Liver (tissue), 9 donors: ENCODE results near the gene RAPH1. TPM values are rescaled to one million over a fixed set of nuclear protein-coding genes. Genes with fewer than 3 reads are reported as not detected.

Experiments
- DNase-seq: peaks from one replicate; pipeline ENCODE4 v3.0.0-alpha.2; 2017; ENCODE audit warnings: low spot score
- H3K27ac ChIP-seq, 2 donors: one replicate each; pipeline ENCODE4 v1.7.0; 2013; ENCODE audit warnings: inconsistent platforms in 2 of 2, low read length in 2 of 2, control low read depth in 1 of 2, low read depth in 1 of 2, mild to moderate bottlenecking in 1 of 2
- H3K27me3 ChIP-seq, 4 donors: one replicate each; pipeline versions ENCODE4 v1.6.1 to v1.7.0; 2013; ENCODE audit warnings: low read length in 3 of 4, inconsistent platforms in 1 of 4, mild to moderate bottlenecking in 1 of 4, moderate library complexity in 1 of 4; ENCODE audit not compliant: control insufficient read depth in 4 of 4, insufficient read depth in 4 of 4
- H3K36me3 ChIP-seq, 4 donors: one replicate each; pipeline versions ENCODE4 v1.6.1 to v1.7.0; 2013; ENCODE audit warnings: low read length in 3 of 4, mild to moderate bottlenecking in 3 of 4, low read depth in 1 of 4, moderate library complexity in 1 of 4; ENCODE audit not compliant: control insufficient read depth in 4 of 4, insufficient read depth in 3 of 4
- H3K4me1 ChIP-seq, 4 donors: one replicate each; pipeline versions ENCODE4 v1.6.1 to v1.7.0; 2013; ENCODE audit warnings: low read length in 3 of 4, mild to moderate bottlenecking in 3 of 4, moderate library complexity in 1 of 4; ENCODE audit not compliant: control insufficient read depth in 4 of 4, insufficient read depth in 4 of 4
- H3K4me3 ChIP-seq, 3 donors: one replicate each; pipeline versions ENCODE4 v1.6.1 to v1.7.0; 2013; ENCODE audit warnings: low read length in 3 of 3, control low read depth in 1 of 3, low read depth in 1 of 3, mild to moderate bottlenecking in 1 of 3
- H3K9ac ChIP-seq, 2 donors: one replicate each; pipeline ENCODE4 v1.7.0; 2013; ENCODE audit warnings: low read length in 2 of 2, mild to moderate bottlenecking in 2 of 2, moderate library complexity in 2 of 2, control low read depth in 1 of 2, low read depth in 1 of 2
- H3K9me3 ChIP-seq, 4 donors: one replicate each; pipeline versions ENCODE4 v1.6.1 to v1.7.0; 2013; ENCODE audit warnings: low read length in 3 of 4; ENCODE audit not compliant: control insufficient read depth in 4 of 4
- EGR1 ChIP-seq, 2 donors: IDR thresholded peaks; 2 replicates each; pipeline ENCODE4 v1.6.1; 2016 to 2018; ENCODE audit warnings: antibody characterized with exemption in 2 of 2, low read depth in 2 of 2
- FOXA1 ChIP-seq: IDR thresholded peaks from 2 replicates; pipeline ENCODE4 v1.6.1; 2016; ENCODE audit warnings: antibody characterized with exemption
- FOXA2 ChIP-seq: IDR thresholded peaks from 2 replicates; pipeline ENCODE4 v1.6.1; 2016; ENCODE audit warnings: antibody characterized with exemption
- GABPA ChIP-seq, 2 donors: IDR thresholded peaks in 1 of 2; conservative IDR thresholded peaks in 1 of 2; 2 replicates each; pipeline ENCODE4 v1.6.1; 2016; ENCODE audit warnings: antibody characterized with exemption in 2 of 2, mild to moderate bottlenecking in 1 of 2, moderate library complexity in 1 of 2
- HNF4G ChIP-seq: IDR thresholded peaks from 2 replicates; pipeline ENCODE4 v1.6.1; 2016; ENCODE audit warnings: antibody characterized with exemption
- NR2F2 ChIP-seq: IDR thresholded peaks from 2 replicates; pipeline ENCODE4 v1.6.1; 2016; ENCODE audit warnings: antibody characterized with exemption
- RAD21 ChIP-seq, 2 donors: IDR thresholded peaks; 2 replicates each; pipeline ENCODE4 v1.6.1; 2016; ENCODE audit warnings: antibody characterized with exemption in 2 of 2, mild to moderate bottlenecking in 2 of 2
- RXRA ChIP-seq, 2 donors: IDR thresholded peaks; 2 replicates each; pipeline ENCODE4 v1.6.1; 2017 to 2018; ENCODE audit warnings: antibody characterized with exemption in 2 of 2, mild to moderate bottlenecking in 1 of 2
- SP1 ChIP-seq: IDR thresholded peaks from 2 replicates; pipeline ENCODE4 v1.6.1; 2018; ENCODE audit warnings: antibody characterized with exemption, mild to moderate bottlenecking
- TAF1 ChIP-seq: conservative IDR thresholded peaks from 2 replicates; pipeline ENCODE4 v1.6.1; 2016; ENCODE audit warnings: antibody characterized with exemption, mild to moderate bottlenecking
- YY1 ChIP-seq: IDR thresholded peaks from 2 replicates; pipeline ENCODE4 v1.6.1; 2016; ENCODE audit warnings: antibody characterized with exemption, mild to moderate bottlenecking
- WGBS: extraction: QIAGEN DNeasy Blood & Tissue Kit; methylation state at CpG from one replicate; pipeline ENCODE4 v1.1.7; 2013; 5-methylcytosine and 5-hydroxymethylcytosine counted together
- polyA plus RNA-seq, 2 donors: library from polyadenylated mRNA; stranded (reverse) in 1 of 2; unstranded in 1 of 2; fragments of 200-250 nt in 1 of 2; fragments of >200 nt in 1 of 2; fragmentation: Nextera tagmentation in 1 of 2; extraction: Ambion mirVana in 1 of 2; gene quantifications; one replicate each; pipeline versions ENCODE4 v1.2.1 to v1.2.3, GENCODE V29; 2013 to 2015
- total RNA-seq, 2 donors: library from RNA; depleted of rRNA; stranded (reverse); fragments of >200 nt; gene quantifications; one replicate each; pipeline ENCODE4 v1.2.3, GENCODE V29; 2014
- TF ChIP-seq, protein P1 (sequence below): IDR thresholded peaks from 2 replicates; pipeline ENCODE4 v1.6.1; 2016; ENCODE audit warnings: antibody characterized with exemption
- TF ChIP-seq, protein P2 (sequence below): IDR thresholded peaks from 2 replicates; pipeline ENCODE4 v1.6.1; 2016; ENCODE audit warnings: antibody characterized with exemption
- TF ChIP-seq, protein P3 (sequence below): IDR thresholded peaks from 2 replicates; pipeline ENCODE4 v1.6.1; 2016; ENCODE audit warnings: antibody characterized with exemption, mild to moderate bottlenecking
- TF ChIP-seq, protein P4 (sequence below): IDR thresholded peaks from 2 replicates; pipeline ENCODE4 v1.6.1; 2016; ENCODE audit warnings: antibody characterized with exemption
- donor health status: healthy.
- donor health status: healthy.
- donor health status: healthy.
- donor health status: healthy.
- donor health status: healthy.

The RAPH1 gene
- total and polyA plus RNA-seq, 4 donors: 7.0 to 83.1 (median 19.4) TPM

DNA sequence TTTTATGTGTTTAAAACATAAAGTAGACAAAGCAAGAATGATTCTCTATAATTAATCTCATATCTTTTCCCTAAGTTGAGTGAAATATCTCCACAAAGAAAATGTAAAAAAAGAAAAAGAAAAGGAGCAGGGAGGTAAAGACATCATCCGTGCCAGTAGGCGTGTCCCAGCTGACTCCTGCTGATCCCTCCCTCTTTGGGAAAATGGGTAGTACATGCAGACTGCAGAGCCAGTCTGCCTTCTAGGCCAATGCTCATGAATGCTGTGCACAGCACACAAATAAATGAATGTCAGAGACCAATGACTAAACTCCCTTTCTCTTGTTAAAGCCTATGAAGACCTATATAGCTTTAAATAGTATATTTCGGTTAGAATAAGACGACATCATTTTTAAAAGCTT, 64.7 kb downstream of the RAPH1 start:
- WGBS: 74% methylated on average over 4 of the region's 4 CpGs

DNA sequence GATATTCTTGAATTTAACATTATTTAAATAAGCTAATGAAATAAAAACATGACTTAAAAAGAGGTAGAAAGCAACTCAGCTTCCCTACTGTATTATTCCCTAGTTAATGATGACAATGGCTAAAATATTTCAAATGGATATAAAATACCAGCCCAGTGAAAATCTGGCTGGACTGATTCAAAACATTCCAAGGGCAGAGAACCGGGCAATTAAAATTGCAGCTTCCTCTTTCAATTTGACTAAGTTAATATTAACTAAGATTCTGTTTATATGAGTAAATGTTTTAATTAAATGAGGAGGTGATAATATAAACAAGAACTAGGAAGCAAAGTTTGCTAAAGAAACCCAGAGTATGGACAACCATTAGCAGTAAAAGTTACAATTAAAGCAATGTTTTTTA, 65.6 kb downstream of the RAPH1 start:
- Histone ChIP-seq H3K27ac (no peak overlapping the region), H3K36me3 (peaks cover 0 to 19% (median 8%) of the 10 kb centered on the region in 4 donors)

More for the DNA sequence above, 64.7 kb downstream of the RAPH1 start:
- Histone ChIP-seq H3K4me3 (no peak overlapping the region), H3K9ac (no peak overlapping the region), H3K27ac (no peak overlapping the region), H3K27me3 (no peaks in the 10 kb centered on the region), H3K9me3 (no peaks in the 10 kb centered on the region), H3K36me3 (peaks cover 0 to 12% (median 8%) of the 10 kb centered on the region in 4 donors), H3K4me1 (peaks cover 0 to 7% (median 4%) of the 10 kb centered on the region in 4 donors)
- peak in 1 of 2 donors; percentile 17 for TF ChIP-seq RAD21 (IDR thresholded peaks at IDR 0.05)
- TF ChIP-seq, protein P1, sequence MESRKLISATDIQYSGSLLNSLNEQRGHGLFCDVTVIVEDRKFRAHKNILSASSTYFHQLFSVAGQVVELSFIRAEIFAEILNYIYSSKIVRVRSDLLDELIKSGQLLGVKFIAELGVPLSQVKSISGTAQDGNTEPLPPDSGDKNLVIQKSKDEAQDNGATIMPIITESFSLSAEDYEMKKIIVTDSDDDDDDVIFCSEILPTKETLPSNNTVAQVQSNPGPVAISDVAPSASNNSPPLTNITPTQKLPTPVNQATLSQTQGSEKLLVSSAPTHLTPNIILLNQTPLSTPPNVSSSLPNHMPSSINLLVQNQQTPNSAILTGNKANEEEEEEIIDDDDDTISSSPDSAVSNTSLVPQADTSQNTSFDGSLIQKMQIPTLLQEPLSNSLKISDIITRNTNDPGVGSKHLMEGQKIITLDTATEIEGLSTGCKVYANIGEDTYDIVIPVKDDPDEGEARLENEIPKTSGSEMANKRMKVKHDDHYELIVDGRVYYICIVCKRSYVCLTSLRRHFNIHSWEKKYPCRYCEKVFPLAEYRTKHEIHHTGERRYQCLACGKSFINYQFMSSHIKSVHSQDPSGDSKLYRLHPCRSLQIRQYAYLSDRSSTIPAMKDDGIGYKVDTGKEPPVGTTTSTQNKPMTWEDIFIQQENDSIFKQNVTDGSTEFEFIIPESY: no peak
- no peak for DNase-seq

DNA sequence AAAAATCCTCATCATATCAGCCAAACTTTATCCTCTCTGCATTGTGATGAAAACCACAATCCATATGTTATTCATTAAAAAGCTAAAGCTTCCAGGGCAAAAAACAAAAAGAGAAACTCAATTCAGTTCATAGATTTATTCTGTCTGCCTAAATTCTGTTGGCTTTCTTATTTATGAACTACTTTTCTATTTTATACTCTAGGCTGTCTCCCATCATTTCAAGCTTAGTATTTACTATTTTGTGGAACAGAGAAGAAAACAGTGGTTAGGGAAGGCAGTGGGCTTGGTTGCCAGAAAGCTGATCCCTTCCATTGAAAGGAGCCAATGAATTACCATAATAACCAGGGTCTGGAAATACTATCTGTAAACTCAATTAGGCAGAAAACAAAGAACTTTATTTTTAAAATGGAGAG, 71.8 kb downstream of the RAPH1 start:
- Histone ChIP-seq H3K4me3 (no peak overlapping the region), H3K9ac (no peak overlapping the region), H3K27ac (no peak overlapping the region), H3K36me3 (peaks cover 6 to 32% (median 19%) of the 10 kb centered on the region in 4 donors), H3K27me3 (no peaks in the 10 kb centered on the region), H3K9me3 (no peaks in the 10 kb centered on the region), H3K4me1 (peaks cover 0 to 3% (median 0%) of the 10 kb centered on the region in 4 donors)
- no peak for DNase-seq
- TF ChIP-seq RAD21 (IDR thresholded peaks at IDR 0.05) (no peak), GABPA (IDR thresholded peaks at IDR 0.05 in 1 of 2, conservative IDR thresholded peaks at IDR 0.05 in 1 of 2) (no peak), TAF1 (no peak), SP1 (no peak), RXRA (IDR thresholded peaks at IDR 0.05) (no peak), EGR1 (IDR thresholded peaks at IDR 0.05; ENCODE audit: low read depth in 2 of 2) (no peak), FOXA1 (no peak), HNF4G (no peak), NR2F2 (no peak), FOXA2 (no peak)
- TF ChIP-seq, protein P2, sequence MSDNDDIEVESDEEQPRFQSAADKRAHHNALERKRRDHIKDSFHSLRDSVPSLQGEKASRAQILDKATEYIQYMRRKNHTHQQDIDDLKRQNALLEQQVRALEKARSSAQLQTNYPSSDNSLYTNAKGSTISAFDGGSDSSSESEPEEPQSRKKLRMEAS: no peak
- TF ChIP-seq, protein P3, sequence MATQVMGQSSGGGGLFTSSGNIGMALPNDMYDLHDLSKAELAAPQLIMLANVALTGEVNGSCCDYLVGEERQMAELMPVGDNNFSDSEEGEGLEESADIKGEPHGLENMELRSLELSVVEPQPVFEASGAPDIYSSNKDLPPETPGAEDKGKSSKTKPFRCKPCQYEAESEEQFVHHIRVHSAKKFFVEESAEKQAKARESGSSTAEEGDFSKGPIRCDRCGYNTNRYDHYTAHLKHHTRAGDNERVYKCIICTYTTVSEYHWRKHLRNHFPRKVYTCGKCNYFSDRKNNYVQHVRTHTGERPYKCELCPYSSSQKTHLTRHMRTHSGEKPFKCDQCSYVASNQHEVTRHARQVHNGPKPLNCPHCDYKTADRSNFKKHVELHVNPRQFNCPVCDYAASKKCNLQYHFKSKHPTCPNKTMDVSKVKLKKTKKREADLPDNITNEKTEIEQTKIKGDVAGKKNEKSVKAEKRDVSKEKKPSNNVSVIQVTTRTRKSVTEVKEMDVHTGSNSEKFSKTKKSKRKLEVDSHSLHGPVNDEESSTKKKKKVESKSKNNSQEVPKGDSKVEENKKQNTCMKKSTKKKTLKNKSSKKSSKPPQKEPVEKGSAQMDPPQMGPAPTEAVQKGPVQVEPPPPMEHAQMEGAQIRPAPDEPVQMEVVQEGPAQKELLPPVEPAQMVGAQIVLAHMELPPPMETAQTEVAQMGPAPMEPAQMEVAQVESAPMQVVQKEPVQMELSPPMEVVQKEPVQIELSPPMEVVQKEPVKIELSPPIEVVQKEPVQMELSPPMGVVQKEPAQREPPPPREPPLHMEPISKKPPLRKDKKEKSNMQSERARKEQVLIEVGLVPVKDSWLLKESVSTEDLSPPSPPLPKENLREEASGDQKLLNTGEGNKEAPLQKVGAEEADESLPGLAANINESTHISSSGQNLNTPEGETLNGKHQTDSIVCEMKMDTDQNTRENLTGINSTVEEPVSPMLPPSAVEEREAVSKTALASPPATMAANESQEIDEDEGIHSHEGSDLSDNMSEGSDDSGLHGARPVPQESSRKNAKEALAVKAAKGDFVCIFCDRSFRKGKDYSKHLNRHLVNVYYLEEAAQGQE: no peak
- TF ChIP-seq, protein P4, sequence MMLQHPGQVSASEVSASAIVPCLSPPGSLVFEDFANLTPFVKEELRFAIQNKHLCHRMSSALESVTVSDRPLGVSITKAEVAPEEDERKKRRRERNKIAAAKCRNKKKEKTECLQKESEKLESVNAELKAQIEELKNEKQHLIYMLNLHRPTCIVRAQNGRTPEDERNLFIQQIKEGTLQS: no peak

More for the DNA sequence above, 65.6 kb downstream of the RAPH1 start:
- DNase-seq: no peak
- H3K4me3 ChIP-seq: no peak overlapping the region
- no peaks in the 10 kb centered on the region for H3K9me3 ChIP-seq
- H3K9ac ChIP-seq: no peak overlapping the region
- peaks cover 0 to 10% (median 4%) of the 10 kb centered on the region in 4 donors for H3K4me1 ChIP-seq
- no peaks in the 10 kb centered on the region for H3K27me3 ChIP-seq
- TF ChIP-seq, protein P2: no peak
- TF ChIP-seq FOXA1 (no peak), HNF4G (no peak), YY1 (no peak), EGR1 (IDR thresholded peaks at IDR 0.05; ENCODE audit: low read depth in 2 of 2) (no peak), FOXA2 (no peak), TAF1 (no peak), RXRA (IDR thresholded peaks at IDR 0.05) (no peak)
- TF ChIP-seq, protein P1: no peak
- TF ChIP-seq, protein P4: no peak
- WGBS: 16% methylated on average over 1 of the region's 1 CpG
